HG03159 (cell line): ENCODE data around the gene LDAH.
A peak's percentile ranks its signal among the peaks of the same experiment; 100 is the strongest.

Experiments
- ATAC-seq: cut with Tn5 transposase; IDR thresholded peaks from one replicate; pipeline ENCODE4 v1.9.1; 2021; ENCODE audit warnings: mild to moderate bottlenecking, moderate library complexity; ENCODE audit not compliant: unreplicated experiment

LDAH gene

DNA sequence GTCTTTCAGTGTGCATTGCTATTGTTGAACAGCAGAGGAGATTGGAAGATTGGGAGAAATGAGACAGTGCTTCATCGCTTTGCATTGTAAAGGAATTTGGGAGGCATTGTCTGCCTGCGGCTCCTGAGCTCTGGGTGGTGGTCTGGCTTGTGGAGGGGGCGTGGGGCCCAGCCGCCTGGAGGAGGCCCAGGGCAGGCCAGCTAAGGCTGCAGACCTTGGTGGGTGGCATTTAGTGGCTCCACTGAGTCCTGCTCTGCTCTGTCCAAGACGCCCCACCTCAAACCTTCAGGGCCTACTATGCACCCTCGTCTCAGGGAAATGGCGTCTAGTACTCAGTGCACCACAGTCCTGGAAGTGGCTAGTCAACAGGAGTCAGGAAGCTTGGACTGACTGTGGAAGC lies 166.3 kb downstream of the LDAH start:
- ATAC-seq: no peak

DNA sequence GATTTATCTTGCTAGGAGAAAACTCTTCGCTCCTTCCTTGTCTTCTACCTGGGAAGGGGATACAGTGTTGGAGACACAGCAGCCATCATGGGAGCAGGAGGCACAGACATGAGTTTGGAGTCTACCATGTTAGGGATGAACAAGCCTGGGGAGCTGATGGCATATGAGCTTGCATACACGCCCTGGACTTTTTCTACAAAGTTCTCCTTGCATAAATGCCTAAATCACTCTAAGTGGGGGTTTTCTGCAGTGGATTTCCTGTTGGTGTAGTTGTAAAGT lies 168.4 kb downstream of the LDAH start:
- ATAC-seq: no peak

DNA sequence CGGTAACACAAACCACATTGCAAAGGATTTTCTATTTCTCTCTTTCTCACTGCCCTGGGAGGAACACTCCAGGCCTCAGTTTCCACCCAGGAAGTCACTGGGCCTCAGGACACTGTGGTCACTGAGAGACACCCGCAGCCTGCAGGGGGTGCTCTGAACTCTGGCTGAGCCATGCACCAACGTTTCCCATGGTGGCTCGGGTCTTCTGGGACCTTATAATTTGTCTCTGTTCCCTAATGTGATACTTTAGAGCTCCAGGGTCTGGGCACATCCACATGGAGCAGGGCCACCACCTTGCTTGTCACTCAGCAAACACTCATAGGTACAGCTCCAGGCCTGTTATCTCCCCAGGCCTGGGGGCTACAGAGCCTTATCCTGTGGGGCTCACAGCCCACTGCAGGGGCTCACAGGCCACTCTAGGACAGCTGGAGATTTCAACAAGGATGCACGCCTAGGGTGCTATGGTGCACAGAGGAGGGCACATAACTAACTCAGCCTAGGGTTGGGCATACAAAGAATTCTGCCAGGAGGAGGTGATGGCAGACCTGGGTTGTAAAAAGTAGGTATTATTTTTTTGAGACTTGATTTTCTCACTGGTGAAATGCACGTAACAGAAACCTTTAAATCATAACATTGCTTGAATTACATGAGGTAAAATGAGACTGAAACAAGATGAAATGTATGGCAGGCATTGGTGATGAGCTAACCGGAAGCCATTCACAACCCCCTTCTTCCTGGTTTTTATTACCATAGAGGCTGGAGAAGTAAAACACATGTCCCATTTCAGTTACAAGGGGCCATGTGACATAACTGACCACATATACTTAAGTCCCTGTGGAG lies 169.0 kb downstream of the LDAH start:
- ATAC-seq: no peak

DNA sequence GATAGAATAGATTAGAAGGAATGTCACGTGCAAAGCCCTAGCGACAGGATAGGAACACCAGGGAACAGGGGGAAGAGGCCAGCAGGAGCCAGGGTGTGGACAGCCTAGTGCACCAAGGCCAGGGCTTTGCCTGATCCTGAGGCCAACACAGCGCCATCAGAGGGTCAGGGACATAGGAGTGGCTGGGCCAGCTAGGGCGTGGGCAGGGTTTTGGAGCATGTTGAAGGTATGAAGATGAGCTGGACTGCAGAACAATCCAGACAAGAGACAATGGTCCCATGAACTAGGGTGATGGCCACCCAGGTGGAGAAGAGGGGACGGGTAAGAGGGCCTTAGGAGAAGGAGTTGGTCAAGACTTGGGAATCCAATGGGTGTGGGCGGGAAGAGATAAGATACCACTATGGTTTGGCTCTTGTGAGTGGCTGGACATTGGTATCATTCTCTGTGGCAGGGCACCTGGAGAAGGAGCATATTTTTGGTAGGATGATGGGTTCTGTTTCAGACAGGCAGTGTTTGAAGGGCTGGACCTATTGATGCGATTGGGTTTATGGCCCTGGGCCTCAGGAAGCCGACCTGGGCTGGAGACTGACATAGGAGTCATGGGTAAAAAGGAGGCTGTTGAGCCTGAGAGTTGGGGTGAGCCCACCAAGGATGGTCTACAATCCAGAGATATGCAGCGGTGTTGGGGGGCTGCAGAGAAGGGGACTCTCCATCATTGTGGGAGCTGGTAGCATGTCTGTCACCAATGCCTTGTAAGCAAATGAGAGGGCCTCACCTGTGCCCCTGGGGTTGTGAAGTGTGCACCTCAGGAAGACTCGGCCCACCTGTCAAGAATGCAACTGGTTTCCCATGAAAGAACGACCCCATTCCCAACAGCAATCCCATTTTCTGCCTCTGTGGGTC lies 170.0 kb downstream of the LDAH start:
- ATAC-seq: no peak

DNA sequence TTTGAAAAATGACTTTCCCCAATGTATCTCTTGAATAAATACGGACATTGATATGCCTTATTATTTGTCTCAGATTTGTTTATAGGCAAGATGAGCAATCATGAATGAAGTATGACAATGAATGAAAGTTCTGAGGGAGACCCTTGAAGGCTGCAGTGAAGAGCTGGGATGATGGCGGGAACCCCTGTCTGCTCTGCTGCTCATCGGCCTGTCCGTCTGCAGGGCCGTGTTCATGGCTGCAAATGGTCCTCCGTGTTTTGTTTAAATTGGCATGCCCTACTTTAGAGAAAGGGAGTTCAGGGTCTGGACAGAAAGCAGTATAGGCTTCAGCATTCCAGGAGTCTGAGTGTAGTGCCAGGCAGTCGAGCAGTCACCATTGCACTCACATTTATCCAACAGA lies 170.8 kb downstream of the LDAH start:
- ATAC-seq: no peak

DNA sequence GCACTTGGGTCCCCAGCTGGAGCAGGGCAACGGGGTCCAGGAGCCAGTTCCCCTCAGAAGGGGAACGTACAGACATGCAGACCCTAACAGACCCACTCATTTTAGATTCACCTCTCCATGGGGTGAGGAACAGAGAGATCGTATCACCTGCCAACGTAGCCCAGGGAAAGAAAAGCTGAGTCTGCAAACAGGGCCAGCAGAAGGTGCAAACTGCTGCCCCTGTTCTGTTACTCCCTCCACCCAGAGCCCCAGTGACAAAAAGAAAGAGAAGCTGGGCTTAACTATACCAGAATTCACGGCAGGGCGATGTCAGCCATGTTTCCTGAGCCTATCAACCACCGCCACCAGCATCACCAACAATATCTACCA lies 171.2 kb downstream of the LDAH start:
- ATAC-seq: no peak

DNA sequence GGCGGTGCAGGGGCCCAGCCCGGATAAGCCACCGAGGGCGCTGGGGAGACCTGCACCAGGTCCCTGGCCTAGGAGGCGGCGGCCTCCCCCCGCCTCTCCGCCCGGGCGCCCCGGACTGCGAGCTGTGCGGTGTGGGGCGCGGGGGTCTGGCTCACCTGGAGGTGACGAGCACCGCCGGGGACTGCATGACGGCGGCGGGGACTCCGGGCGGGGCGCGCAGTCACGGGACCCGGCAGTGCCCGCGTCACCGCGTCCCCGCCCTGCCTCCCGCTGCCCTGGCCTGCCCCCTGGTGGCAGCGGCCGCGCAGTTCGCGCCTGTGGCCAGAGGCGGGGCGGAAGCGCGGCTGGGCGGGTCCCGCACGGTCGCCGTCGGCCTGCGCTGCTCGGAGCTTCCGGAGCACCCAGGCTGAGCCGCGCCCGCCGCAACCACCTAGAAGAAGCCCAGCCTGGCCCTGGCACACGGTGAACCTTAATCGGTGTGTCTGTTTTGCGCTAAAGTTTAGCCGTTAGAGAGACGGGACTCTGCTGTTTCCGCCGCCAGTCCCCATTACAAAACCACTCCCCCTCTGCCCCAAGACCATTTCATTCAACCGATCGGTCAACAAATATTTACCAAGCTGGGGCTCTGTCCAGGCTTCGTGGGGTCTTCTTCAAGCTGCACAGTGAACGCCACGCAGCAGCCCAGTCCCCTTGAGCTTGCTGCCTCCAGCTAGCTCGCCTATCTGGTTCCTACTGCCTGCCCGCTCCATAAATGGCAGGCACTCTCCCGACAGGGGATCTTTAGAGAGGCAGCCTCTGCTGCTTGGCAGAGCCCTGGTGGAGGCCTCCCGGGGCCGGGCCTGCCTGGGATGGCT lies 171.8 kb downstream of the LDAH start, which contains the start of gene HS1BP3:
Gene HS1BP3, minus strand, starts transcription at position 222 of the 854 bp plus-strand sequence. Its CDS starts 35 bp downstream, at position 187.
- peak; percentile 95 for ATAC-seq

DNA sequence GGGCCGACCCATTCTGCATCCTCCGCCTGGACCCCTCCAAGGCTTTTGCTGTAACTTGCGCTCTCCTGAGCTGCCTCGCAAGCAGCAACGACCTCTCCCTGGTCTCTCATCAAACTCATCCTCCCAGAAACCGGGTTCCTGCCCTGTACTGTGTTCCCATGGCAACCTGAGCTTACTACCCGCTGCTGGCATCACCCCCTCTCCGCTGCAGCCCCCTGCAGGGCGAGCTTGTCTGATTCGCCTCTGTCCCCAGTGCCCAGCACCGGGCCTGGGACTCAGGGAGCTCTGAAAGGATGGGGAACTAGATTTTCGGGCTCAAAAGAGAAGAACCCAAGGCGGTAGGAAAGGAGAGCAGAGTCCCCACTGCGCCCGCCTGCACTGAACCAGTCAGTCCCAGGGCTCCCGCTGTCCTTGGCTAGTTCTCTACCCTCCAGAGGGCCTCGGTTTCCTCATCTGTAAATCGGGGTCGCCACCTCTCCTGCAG lies 172.5 kb downstream of the LDAH start:
- peak; percentile 22 for ATAC-seq

DNA sequence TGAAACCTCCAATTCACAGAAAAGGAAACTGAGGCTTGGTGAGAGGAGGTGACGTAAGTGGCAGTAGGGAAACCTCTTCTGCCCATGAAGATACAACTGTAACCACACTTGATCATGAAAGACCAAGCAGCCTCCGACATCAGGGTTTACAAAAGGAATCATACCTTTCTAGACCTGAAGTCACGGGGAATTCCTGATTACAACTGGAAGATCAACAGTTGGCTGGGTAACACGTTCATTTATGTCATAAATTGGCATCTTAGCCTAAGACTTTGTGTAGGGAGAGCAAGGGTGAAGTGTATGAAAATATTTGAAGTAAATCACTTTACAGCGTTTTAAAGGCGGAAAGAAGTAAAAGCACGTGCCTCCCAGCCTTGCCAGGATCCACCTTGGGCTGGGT lies 172.9 kb downstream of the LDAH start:
- no peak for ATAC-seq

DNA sequence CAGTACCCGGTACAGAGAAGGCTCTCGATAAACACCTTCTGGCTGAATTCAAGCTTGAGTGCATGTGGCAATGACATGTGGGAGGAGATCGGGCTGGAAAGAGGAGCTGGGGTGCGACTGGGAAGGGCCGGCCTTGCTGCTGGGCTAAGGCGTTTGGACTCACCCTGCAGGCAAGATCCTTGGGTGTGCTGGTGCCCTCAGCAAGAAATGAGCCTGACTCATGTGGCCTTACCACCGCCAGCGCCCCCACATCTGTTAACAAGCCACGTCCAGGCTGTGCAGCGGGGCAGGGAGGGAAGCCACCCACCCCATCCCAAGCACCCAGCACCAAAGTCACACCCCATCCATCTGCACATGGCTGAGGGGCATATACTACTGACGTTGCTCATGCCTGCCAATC lies 173.3 kb downstream of the LDAH start:
- ATAC-seq: no peak

DNA sequence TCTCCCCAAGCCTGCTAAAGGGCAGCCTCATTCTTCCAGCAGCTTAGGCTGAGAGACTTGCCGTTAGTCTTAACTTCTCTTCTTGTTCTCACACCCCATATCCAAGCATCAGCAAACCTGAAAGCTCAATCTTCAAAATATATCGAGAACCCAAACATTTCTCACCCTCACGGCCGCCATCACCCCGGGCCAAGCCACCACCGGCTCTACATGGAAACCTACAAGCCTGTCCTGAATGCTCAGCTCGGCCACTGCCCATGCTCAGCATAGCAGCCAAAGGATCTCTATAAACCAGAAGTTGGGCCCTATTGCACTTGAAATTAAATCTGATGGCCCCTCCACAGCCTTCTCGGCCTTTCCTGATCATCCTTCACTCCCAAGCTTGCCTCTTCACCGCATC lies 174.1 kb downstream of the LDAH start:
- ATAC-seq: no peak

DNA sequence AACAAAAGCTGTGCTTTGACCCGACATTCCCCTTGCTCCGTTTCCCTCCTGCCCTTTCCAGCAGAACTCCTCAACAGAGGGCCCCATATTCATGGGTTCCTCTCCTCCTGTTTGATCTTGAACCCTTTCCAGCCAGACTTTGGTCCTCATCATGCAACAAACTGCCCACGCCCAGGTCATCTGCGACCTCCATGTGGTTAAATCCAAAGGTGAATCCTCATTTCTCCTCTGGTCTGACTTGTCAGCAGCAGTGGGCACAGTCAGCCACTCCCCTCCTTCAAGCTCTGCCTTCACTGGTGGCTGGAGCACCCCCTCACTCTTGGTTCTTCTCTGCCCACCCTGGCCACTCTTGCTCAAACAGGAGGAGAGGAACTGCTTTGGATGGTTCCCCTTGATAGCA lies 174.7 kb downstream of the LDAH start:
- no peak for ATAC-seq

DNA sequence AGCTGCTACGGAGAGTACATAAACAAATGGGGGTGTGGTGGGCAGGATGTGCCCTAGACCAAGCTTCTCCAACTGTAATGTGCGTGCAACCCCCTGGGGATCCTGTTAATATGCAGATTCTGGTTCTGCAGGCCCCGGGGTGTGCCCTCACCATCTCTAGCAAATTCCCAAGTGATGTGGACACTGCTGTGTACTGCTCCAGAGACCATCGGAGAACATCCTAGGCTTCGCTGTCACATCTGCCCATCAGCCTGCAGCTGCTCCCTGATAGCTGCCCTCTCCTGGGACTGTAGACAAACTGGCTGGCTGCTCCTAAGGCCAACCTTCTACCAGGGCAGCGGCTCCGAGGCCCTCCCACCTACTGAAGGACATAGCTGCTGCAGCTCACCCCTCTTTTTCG lies 175.2 kb downstream of the LDAH start:
- no peak for ATAC-seq

DNA sequence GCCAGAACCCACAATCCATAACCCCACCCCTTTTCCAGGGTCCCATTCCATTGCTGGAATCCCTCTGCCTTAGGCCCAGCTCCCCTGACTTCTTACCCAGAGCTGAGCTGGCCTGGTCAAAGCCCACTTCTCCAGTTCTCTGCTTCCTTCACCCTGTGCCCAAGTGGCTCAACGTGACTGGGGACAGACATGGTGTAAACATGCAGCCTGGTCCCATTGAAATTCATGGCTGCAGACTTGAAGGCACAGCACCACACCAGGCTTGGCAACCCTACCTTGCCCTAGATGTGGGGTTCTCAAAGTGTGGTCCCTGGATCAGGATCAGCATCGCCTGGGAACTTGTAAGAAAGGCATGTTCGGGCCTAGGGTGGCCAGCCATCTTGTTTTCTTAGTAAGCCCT lies 175.7 kb downstream of the LDAH start:
- ATAC-seq: no peak

DNA sequence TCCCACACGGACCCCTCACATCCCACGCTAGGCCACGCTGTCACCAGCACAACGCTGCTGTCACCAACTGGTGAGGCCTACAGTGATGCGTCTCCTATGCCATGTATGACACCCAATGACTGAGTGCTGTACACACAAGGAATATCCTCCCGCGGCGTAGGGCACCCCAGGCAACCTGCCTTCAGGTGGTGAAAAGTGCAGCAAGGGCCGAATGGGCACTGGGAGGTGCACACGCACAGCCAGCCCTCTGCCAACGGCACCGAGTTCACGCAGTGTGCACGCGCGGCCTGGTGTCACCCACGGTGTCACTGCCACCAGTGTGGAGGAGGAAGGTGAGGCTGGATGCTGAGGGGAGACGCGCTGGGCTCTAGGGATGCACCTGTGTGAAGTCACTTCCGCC lies 176.5 kb downstream of the LDAH start:
- no peak for ATAC-seq

DNA sequence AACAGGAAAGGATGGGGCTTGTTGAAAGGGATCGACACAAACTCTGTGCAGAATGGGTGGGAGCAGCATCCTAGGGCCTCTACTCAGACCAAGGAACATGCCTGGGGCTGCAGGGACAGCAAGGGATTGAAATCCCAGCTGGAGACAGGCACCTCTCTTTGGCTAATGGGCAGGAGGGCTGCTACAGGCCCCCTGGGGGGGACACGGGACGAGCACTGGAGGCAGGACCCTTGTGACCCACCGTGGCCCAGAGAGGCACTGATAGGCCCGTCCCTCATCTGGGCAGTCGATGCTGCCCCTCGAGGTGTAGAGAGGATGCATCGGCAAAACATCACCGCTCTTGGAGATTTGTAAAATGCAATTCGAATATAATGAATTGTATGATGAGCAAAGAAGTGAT lies 177.1 kb downstream of the LDAH start:
- ATAC-seq: no peak

DNA sequence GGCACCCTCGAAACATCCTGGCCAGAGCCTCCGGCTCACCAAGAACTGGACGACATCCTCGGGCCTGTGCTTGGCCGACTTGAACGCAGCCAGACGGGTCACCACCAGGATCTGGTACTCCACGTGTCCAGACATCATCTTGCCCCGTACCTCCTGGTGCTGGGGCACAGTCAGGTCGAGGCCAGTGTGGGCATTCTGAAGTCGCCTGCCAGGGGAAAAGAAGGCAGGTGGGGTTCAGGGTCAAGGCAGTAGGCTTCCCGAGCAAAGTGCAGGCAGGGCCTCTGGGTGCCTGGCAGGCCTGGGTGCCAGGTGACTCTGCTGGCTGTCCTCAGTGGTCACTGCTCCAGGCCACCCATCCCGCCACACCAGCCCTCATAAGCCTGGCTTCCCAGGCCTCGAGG lies 177.6 kb downstream of the LDAH start:
- ATAC-seq: no peak

DNA sequence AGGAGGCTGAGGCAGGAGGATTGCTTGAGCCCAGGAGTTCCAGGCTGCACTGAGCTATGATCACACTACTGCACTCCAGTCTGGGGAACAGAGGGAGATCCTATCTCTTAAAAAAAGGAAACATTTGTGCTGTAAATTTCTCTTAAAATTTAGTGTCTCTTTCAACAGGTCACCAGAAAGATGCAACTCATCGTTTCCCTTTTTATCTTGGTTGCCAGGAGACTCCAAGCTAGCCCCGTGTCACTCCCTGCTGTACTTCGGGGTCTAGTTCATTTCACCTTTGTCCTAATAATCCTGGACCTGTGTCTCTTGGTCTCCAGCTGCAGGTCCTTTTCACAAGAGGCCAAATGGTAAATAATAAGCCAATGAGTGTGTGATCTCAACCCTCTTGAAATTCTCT lies 179.1 kb downstream of the LDAH start:
- ATAC-seq: no peak

DNA sequence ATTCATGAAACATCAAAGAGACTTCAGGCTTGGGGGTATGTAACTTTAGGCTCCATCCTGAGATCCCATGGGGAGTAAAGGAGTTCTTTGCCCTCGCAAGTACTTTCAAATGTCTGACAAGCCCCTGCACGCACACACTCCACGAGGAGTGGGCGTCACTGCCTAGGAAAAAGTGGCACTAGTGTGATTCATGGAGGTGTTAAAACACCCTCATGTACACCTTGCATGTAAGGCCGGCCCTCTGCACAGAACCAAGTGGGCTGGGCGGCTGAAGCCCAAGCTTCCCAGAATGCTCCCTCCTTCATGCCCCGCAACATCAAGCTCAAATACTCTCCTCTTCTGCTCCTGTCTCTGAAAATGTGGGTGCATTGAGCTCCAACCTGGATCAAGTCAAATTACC lies 179.8 kb downstream of the LDAH start:
- ATAC-seq: no peak

DNA sequence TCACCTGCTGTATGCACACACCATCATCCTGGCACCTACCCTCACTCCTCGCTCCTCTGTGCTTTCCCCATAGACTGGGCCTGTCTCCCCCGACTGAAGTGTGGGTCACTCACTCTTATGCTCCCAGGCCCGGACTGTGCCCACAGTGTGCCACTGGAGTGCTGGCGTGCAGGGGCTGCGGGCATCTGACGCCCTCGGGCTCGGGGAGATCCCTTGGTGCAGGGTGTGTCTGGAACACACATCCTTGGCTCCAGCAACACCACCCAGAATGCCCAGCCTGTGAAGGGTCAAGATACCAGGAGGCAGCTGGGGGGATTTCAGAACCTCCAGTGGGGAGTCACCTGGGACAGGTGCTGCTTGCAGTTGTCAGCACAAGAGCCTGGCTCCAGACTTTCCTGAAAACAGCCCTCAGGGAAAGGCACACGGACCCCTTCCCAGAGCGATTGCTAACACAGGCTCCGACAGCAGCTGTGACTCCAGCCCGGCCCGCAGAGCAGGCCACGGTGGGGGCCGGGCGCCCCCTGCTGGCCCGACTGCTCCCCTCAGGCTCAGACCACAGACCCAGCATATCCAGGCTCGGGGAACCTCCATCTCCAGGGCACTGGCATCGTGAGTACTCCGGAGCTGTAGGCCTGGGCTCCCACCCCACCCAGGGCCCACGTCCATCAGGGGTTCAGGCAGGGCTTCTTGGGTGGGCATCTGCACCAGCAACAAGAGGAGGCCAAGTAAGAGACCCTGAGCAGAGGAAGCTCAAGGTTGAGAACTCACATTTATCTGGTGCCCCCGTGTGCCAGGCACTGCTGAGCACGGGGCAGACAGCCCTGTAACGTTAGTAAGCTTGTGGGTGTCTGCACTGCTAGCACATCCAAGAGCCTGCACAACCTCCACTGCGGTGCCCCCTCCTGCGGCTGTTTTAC lies 180.6 kb downstream of the LDAH start:
- ATAC-seq: peak; percentile 91
